Vein endothelial cell (primary cell): ENCODE results near the gene LRRC31. TPM values are rescaled to one million over a fixed set of nuclear protein-coding genes. Genes with fewer than 3 reads are reported as not detected.

Experiments
- total RNA-seq: library from RNA; depleted of rRNA; stranded (reverse); fragments of >200 nt; gene quantifications from 2 replicates; pipeline ENCODE4 v1.2.3, GENCODE V29; 2012

The LRRC31 gene
- not detected in 2 replicates for total RNA-seq

GRCh38 chr3:169869484-169870220 is at the start of gene LRRC31:
TSS of gene LRRC31 (minus strand) at chr3:169869935. CDS start at chr3:169869807, 128 bp downstream.

GRCh38 chr3:169911272-169911671 is 41.5 kb upstream of the LRRC31 start, which contains the start of gene SAMD7:
TSS of gene SAMD7 (plus strand) at chr3:169911572. CDS start at chr3:169919499, 7,927 bp downstream.

GRCh38 chr3:169812332-169813235 is 57.2 kb downstream of the LRRC31 start, which contains the start of the genes LRRC34 and LRRIQ4:
TSS of gene LRRC34 (minus strand) at chr3:169812904. CDS start at chr3:169812548, 356 bp downstream.
TSS of gene LRRIQ4 (plus strand) at chr3:169812870. CDS start at chr3:169821922, 9,052 bp downstream.

Other genes starting within 250 kb of the LRRC31 start
- 141 and 142 TPM in 2 replicates for gene MECOM, start 206.2 kb downstream of the LRRC31 start, total RNA-seq
- gene TERC, start 104.9 kb downstream of the LRRC31 start, total RNA-seq = 127 and 245 TPM in 2 replicates
- 4.9 TPM in 2 replicates for gene ACTRT3, start 100.4 kb downstream of the LRRC31 start, total RNA-seq
- gene MYNN, start 96.5 kb downstream of the LRRC31 start, total RNA-seq = 17.3 and 19.0 TPM in 2 replicates
- gene LRRIQ4, start 57.1 kb downstream of the LRRC31 start, total RNA-seq = under 0.01 and 0.19 TPM in 2 replicates
- gene LRRC34, start 57.0 kb downstream of the LRRC31 start, total RNA-seq = 1.6 and 3.8 TPM in 2 replicates
- gene SAMD7, start 41.6 kb upstream of the LRRC31 start, total RNA-seq = not detected in 2 replicates
- gene SEC62, start 96.9 kb upstream of the LRRC31 start, total RNA-seq = 27.1 and 35.0 TPM in 2 replicates
- gene GPR160, start 168.1 kb upstream of the LRRC31 start, total RNA-seq = 5.6 and 7.7 TPM in 2 replicates